HG03558 (cell line): ENCODE data around the gene LPO.

ENCODE experiments used
- ATAC-seq: cut with Tn5 transposase; IDR thresholded peaks from one replicate; pipeline ENCODE4 v1.9.1; 2021; ENCODE audit warnings: moderate number of reproducible peaks; ENCODE audit not compliant: unreplicated experiment; ENCODE audit errors: extremely low read depth

The LPO gene

DNA sequence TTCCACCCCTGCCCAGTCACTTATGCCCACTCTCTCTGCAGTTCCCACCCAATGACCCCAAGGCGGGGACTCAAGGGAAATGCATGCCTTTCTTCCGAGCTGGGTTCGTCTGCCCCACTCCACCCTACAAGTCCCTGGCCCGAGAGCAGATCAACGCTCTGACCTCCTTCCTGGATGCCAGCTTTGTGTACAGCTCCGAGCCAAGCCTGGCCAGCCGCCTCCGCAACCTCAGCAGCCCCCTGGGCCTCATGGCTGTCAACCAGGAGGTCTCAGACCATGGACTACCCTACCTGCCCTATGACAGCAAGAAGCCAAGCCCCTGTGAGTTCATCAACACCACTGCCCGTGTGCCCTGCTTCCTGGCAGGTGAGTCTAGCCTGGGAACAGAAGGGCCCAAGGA is 13.8 kb downstream of the LPO start:
- ATAC-seq, result no peak

DNA sequence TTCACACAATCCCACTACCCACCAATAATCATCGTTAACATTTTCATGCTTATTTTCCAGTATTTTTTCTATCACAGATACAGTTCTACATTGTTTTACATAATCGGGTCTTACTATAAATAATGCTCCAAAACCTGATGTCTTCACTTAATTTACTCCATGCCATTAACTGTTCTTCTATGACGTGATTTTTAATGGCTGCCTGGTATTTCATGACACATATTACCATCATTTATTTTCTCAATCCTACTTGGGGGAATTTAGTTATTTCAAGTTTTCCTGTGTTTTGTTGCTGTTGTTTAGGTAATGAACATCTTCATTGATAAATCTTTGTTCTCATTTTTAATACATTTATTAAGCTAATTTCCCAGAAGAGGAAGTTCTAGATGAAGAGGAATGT is 14.7 kb downstream of the LPO start:
- ATAC-seq, result no peak

DNA sequence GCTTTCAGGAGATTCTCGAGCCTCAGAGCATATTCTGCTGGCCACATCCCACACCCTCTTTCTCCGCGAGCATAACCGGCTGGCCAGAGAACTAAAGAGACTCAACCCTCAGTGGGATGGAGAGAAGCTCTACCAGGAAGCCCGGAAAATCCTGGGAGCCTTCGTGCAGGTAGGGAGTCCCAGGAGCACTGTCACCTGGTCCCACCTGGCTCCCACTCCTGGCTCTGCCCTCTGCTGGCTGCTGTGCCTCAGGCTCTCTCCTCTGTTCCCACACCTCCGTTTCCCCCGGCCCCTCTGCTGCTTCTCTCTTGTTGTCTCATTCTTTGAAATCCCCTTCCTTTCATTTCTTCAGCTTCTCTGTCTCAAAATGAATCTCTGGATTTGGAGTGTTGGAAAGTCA is 16.4 kb downstream of the LPO start:
- no peak for ATAC-seq

DNA sequence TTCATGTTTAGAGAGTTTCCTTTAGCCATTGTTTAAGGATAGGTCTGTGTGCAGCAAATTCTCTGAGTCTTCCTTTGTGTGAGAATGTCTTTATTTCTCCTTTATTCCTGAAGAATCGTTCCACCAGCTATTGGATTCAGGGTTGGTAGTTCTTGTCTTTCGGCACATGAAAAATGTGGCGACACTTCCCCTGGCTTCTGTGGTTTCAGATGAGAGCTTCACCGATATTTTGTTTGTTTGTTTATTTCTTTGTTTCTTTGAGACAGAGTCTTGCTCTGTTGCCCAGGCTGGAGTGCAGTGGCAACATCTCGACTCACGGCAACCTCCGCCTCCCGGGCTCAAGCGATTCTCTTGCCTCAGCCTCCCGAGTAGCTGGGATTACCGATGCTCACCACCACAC is 23.8 kb downstream of the LPO start:
- ATAC-seq, result no peak

DNA sequence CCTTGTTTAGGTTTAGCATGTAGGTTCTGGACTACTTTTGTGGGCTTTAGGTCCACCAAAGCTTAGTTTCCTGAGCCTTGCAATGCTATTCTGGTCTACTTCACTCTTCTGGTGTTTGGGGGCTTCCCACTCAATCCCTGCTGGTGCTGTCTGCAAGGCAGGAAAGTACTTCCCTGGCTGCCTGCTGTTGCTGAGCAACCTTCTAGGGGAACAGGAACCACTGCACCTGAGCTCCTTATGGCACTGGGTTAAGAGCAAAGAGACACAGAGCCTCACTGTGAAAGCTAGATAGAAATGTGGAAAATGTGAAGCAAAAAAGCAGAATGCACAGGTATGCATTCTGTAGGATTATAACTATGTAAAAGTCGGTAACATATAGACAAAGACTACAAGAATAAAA is 25.4 kb downstream of the LPO start:
- ATAC-seq, result no peak

DNA sequence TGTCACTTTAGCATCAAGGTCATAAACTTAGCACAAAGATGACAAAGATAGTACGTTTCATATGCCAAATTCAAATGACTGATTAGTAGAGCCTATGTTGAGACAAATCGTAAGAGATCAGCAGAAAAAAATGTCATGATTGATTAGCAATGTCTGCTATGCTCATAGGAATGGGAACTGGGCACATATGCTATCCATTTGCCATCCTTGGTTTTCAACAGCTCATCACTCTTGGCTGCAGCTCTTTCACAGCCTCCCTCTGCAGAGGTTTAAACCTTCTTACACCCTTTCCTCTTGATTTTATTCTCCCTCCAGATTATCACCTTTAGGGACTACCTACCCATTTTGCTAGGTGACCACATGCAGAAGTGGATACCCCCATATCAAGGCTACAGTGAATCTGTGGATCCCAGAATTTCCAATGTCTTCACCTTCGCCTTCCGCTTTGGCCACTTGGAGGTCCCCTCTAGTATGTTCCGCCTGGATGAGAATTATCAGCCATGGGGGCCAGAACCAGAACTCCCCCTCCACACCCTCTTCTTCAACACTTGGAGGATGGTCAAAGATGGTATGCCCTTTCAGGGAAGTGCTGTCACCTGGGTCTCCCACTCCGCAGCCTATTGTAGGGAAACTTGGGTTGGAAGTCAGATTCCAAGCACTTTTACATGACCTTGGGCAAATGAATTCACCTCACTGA is 26.2 kb downstream of the LPO start:
- ATAC-seq, result no peak

DNA sequence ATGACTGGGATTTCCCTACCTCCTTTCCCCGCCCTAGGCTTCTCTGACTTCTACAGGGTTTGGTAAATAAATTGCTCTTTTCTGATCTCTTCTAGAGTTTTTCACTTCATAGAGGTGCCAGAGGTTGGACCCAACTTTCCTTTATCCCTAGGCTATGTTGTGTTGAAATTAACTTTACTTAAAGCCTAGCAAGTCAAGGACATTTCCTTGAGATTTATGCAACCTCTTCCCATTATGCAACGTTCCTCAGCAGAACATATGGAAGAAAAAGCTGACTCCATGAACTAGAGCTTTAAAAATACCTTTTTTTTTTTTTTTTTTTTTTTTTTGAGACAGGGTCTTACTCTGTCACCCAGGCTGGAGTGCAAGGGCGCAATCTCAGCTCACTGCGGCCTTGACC is 26.9 kb downstream of the LPO start:
- ATAC-seq, result no peak

DNA sequence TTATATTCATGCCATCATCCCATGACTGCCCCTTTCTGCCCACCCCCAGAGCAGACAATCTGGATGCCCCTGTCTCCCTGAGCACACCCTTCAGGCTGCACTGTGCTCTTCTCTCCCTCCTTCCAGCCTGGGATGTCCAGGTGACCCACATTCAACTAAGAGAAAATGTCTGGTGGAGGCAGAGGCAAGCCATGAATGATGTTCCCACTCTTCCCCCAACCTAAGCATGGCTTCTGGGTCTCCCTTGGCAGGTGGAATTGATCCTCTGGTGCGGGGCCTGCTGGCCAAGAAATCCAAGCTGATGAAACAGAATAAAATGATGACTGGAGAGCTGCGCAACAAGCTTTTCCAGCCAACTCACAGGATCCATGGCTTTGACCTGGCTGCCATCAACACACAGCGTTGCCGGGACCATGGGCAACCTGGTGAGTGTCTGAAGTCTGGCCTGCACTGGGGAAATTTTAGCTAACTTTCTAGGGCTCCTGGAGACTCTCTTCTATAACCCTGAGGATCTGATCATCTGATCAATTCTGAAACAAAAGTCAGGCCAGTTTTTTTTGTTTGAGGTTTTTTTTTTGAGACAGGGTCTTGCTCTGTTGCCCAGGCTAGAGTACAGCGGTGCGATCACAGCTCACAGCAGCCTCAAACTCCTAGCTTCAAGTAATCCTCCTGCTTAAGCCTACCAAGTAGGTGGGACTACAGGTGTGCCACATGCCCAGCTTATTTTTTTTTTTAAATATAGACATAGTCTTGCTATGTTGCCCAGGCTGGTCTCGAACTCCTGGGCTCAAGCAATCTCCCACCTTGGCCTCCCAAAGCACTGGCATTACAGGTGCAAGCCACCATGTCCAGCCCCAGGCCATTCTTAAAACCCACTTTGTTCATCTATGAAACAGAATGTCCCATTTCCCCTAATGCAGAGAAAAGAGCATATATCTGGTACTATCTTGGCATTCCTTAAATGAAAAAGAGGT is 27.8 kb downstream of the LPO start:
- no peak for ATAC-seq

DNA sequence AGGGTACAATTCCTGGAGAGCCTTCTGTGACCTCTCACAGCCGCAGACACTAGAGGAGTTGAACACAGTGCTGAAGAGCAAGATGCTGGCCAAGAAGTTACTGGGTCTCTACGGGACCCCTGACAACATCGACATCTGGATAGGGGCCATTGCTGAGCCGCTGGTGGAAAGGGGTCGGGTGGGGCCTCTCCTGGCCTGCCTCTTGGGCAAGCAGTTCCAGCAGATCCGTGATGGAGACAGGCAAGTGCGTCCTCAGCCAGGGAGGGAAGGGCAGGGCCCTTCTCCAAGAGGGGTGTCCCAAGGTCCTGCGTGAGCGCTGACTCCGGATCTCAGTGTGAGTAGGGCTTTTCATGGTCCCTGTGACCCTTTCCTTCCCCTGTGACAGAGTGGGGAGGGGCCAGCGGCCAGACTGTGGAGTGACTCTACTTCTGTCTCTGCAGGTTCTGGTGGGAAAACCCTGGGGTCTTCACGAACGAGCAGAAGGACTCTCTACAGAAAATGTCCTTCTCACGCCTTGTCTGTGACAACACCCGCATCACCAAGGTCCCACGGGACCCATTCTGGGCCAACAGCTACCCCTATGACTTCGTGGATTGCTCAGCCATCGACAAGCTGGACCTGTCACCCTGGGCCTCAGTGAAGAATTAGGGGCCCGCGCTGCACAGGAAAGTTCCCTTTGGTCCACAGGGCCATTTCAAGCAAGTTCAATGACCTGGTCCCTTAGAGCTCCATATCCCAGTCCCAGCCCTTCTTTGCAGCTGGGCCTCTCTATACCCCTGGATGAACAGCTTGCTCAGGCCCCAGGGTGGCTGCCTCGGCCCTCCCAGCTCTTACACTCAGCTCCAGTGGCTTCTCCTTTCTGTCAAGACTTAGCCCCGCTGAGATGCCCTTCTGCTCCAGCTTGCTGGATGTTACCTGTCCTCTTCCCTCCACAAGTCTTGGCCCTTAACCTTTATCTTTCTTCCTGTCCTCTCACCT is 29.3 kb downstream of the LPO start:
- ATAC-seq, result no peak

DNA sequence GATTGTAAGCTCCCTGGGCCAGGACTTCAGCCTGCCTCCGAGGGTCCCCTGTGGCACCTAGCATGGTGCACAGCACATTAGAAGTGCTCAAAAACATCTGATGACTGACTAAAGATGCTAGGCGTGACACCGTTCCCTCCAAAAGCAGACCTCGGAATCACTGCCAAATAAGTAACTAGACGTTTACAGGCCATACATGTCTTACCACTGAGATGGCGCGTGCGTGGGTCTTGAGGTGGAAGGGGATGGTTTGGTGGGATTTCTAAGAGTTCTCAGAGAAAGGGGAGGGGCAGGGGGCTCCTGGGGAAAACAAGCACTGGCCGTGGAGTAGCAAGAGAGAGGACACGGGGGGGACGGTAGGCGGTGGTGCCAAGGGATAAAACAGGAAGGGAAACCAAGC is 29.9 kb downstream of the LPO start:
- no peak for ATAC-seq

DNA sequence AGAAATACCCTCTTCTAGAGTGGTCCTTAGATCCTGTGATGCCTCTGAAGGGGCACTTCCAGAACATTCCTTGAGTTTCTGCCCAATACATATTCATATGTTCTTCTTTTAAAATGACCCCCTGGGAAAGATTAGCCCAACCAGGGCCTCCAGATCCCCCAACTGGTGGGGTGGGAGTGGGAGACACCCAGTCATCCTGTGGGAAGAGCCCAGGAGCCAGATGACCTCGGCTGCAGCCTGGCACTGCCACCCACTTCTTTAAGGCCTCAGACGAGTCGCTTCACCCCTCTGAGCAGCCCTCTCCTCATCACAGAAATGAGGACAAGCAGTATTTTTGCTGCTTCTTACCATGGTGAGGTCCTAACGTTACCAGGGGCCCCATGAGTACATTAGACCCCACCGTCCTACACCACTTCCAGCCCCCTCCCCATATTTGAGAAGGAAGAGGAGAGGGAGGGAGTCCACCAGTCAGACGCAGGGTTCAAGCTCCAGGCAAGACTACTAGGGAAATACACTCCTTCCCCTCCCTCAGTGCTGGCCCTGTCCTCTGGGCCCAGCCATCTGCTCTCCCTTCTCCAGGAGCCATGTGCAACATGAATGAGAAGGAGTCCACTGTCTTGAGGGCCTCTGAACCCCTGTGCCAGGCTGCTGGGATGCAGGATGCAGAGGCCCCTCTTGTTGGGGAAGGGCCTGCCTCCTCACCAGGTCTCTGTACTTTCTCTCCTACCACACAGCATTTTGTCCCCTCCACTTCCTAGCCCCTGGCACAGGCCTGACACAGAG is 30.6 kb downstream of the LPO start:
- ATAC-seq, result no peak

DNA sequence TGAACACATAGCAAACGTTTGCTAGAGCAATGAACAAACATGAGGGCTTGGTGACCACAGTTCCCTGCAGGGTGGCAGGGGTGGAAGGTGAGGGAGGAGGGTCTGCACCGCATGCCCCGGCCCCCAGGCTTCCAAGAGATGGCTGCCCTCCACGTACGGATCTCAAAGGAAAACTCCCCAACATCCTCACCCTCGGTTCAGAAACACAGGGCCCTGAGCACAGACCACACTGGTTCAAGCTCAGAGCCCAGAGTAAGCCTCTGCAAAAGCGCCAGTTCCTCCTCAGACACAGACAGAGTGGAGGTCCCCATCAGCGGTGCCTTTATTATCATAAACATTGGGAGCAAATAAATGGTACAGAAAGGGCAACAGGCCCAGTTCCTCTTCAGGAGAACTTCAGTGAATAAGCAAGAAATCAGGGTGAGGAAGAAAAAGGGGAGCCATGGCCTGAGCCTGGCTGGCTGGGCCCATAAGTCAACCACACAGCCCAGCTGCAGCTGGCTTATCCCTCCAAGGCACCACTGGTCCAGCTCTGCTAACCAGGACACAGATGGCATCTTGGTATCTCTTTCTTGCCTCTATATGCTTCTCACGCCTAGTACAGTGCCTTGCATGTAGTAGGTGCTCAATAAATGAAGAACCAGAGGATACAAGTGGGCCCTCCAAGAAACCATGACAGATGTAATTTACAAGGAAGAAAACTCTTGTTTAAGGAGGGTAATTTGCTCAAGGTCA is 31.3 kb downstream of the LPO start:
- ATAC-seq, result no peak

DNA sequence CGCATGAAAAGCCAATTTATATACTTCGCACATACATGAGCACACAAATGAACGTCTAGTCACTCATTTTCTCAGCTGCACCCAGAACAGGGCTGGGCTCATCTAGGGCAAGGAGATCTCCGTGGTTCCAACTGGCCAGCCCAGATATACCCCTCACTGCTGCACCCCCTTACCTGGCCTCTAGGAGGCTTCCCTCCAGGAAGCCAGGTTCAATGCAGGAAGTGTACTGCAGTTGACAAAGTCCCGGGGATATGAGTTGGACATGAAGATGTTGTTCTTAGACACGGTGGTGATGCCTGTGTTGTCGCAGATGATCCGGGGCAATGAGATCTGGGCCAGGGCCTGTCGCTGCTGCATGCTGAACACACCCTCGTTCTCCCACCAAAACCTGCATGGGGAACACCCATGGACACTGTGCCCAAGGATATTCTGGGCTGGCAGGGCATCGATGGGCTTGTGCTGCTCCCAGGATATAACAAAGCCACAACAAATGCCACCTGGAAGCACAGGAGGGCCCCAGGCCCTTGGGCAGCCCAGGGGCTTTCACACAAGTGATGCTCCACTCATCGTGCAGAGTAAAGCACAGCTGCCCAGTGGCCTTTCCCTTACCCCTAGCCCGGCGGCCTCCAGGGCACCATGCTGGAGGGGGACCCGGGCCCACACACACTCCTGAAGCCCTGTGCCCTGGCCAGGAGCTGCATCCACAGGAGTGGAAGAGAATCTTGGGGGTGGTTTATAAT is 32.3 kb downstream of the LPO start:
- ATAC-seq, result no peak

DNA sequence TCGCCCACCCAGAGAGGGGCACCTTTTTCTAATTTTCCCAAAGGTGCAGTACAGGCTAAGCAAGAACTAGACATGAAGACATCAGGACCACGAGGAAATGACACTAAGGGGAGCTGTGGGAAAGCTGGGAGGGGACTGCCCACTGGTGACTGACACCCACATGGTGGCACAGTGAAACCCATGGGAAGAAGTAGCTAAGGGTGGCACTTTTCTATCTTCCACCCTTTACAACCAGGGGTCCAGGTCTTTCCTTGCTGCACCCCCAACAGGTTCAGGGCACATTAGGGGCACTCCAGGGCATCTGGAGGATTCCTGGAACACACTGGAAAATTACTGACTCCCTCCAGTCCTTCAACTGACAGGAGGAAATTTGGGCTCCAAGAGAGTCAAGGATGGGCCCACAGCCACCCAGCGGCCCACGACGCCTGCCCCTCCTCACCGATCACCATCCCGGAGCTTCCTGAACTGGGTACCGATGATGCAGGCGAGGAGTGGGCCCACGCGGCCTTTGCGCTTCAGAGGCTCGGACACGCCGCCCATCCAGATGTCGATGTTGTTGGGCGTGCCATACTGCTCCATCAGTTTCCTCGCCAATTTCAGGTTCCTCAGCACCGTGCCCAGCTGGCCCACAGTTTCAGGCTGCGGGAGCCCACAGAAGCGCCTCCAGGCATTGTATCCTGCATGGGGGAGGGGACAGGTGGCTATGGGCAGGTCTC is 33.0 kb downstream of the LPO start:
- ATAC-seq, result no peak

DNA sequence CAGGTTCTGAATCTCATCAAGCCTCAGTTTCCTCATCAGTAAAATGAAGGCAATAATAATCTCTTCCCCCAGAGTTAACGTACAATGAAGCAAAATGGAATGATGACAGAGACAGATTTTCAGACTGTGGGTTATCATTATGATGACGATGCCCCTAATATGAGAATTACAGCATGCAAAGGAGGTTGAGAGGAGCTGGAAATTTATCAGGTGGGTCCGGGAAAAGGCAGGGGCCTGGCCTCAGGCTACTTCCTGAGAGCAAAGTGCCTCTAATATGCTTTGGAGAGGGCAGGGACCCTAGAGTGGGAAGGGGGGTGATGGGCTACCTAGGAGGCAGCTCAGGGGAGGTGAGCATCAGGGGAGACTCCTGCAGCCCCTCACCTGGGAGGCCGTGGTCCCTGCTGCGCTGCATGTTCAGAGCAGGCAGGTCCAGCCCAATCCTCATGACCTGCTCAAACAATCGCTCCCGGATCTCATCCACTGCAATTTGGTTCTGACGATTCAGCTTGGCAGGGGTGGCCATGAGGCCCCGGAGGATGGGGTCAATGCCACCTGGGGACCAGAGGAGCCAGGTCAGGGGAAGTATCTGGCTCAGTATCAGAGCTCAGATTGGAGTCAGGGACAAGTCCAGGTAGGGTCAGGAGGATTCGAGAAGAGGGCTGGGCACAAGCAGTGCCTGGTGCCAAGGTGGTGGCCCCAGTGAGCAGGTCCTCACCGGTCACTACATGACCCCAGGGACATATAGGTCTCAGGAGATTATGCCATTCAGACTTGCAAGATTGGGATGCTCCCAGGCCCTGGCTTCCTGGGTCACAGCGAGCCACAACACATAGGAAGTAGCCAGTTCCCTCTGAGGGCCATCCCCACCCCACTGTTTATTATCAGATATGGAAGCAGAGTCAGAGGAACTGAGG is 34.2 kb downstream of the LPO start:
- ATAC-seq, result no peak

DNA sequence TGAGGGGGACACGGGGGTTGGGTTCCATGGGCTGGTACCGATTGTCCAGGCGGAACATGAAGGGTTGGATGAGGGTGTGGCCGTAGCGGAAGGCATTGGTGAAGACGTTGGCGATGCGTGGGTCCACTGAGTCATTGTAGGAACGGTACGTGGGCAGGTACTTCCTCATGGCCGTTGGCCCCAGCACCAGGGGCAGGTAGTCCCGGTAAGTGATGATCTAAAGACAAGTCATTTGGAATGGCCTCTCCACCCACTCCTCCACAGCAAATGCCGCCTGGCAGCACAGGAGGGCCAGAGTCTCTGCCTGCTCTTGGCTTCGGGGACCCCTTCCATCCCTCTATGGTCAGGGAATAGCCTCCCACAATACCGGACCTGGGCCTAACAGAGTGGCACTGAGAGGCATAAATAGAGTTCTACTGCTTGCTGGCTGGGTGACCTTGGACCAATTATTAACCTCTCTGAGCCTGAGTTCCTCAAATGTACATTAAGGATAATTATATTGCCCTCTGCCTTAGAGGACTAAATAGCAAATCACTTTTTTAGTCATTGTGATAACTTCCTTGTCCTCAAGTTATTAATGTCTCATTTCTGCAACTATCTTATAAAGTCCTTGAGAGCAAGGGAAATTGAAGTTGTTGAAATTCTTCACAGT is 35.2 kb downstream of the LPO start:
- ATAC-seq, result no peak
